Spleen (tissue), 11 donors: Measurements from ENCODE around the gene RAD9B. TPM values are rescaled to one million over a fixed set of nuclear protein-coding genes. Genes with fewer than 3 reads are reported as not detected.
"Not testable (repeated sequence)": the region's sequence is repeated elsewhere in the genome, so short reads cannot be mapped to it uniquely, and the experiment has no call there.

Source experiments
- DNase-seq: peaks from one replicate; pipeline ENCODE4 v3.0.0-alpha.2; 2020
- H3K27ac ChIP-seq, 8 donors: fragments of 200-600 bp; sonication (generic) in 7 of 8; 1 replicate in 4 of 8; 2 replicates in 4 of 8; pipeline versions ENCODE4 v1.5.0 to v1.8.0; 2016 to 2021; ENCODE audit warnings: inconsistent platforms in 4 of 8, mild to moderate bottlenecking in 4 of 8, moderate library complexity in 1 of 8
- H3K27me3 ChIP-seq, 7 donors: fragments of 200-600 bp; sonication (generic) in 6 of 7; replicated peaks in 1 of 7; 1 replicate in 4 of 7; 2 replicates in 3 of 7; pipeline versions ENCODE4 v1.5.0 to v1.8.0; 2016 to 2021; ENCODE audit warnings: inconsistent platforms in 3 of 7, mild to moderate bottlenecking in 1 of 7
- H3K36me3 ChIP-seq, 6 donors: fragments of 200-600 bp; sonication (generic) in 5 of 6; 1 replicate in 4 of 6; 2 replicates in 2 of 6; pipeline versions ENCODE4 v1.5.0 to v1.8.0; 2016 to 2021; ENCODE audit warnings: inconsistent platforms in 2 of 6
- H3K4me1 ChIP-seq, 6 donors: fragments of 200-600 bp; sonication (generic) in 5 of 6; 1 replicate in 3 of 6; 2 replicates in 3 of 6; pipeline versions ENCODE4 v1.5.0 to v1.8.0; 2016 to 2021; ENCODE audit warnings: inconsistent platforms in 3 of 6
- H3K4me3 ChIP-seq, 8 donors: fragments of 200-600 bp; sonication (generic) in 7 of 8; 1 replicate in 4 of 8; 2 replicates in 4 of 8; pipeline versions ENCODE4 v1.5.0 to v1.8.0; 2016 to 2021; ENCODE audit warnings: inconsistent platforms in 4 of 8, mild to moderate bottlenecking in 4 of 8, moderate library complexity in 2 of 8
- H3K9me3 ChIP-seq, 8 donors: fragments of 200-600 bp; sonication (generic) in 7 of 8; 1 replicate in 4 of 8; 2 replicates in 4 of 8; pipeline versions ENCODE4 v1.5.0 to v1.8.0; 2016 to 2021; ENCODE audit warnings: inconsistent platforms in 4 of 8
- POLR2A ChIP-seq, 3 donors: fragments of 450-650 bp; IDR thresholded peaks; one replicate each; pipeline ENCODE4 v1.5.1; 2017; ENCODE audit warnings: antibody characterized with exemption in 3 of 3, mild to moderate bottlenecking in 1 of 3
- POLR2AphosphoS5 ChIP-seq, 3 donors: sonication (generic); formaldehyde crosslinking; IDR thresholded peaks; one replicate each; pipeline ENCODE4 v1.5.1; 2017; ENCODE audit warnings: antibody characterized with exemption in 3 of 3
- WGBS, 5 donors: extraction: QIAGEN DNeasy Blood & Tissue Kit in 3 of 5; methylation state at CpG; one replicate each; pipeline versions ENCODE4 v1.1.5 to v1.1.7; 2013 to 2018; 5-methylcytosine and 5-hydroxymethylcytosine counted together
- intact Hi-C: fragments of 100-400 bp; cut with DNase I; formaldehyde crosslinking; loops from one replicate; pipeline ENCODE4 v1.15.0; 2023; ENCODE audit warnings: low total_unique reads
- polyA plus RNA-seq, 3 donors: library from polyadenylated mRNA; stranded (reverse); fragments of 200-250 nt; gene quantifications; one replicate each; pipeline ENCODE4 v1.2.1, GENCODE V29; 2013
- total RNA-seq, 7 donors: library from RNA; depleted of rRNA in 3 of 7; stranded (reverse); fragments of >200 nt in 3 of 7; fragmentation: NEBNext Ultra II Directional in 4 of 7; extraction: Animal tissue kit (Norgen Biotek cat#: 25700) in 4 of 7; gene quantifications; one replicate each; pipeline versions ENCODE4 v1.1.0 to v1.2.1, GENCODE V29; 2016 to 2021
- TF ChIP-seq, protein P1 (sequence below), 11 experiments: fragments of 200-600 bp in 7 of 11; fragments of 450-650 bp in 4 of 11; sonication (generic) in 4 of 11; IDR thresholded peaks in 8 of 11; conservative IDR thresholded peaks in 3 of 11; 1 replicate in 7 of 11; 2 replicates in 4 of 11; pipeline versions ENCODE4 v1.4.0 to v1.8.0; 2016 to 2021; ENCODE audit warnings: antibody characterized with exemption in 11 of 11, inconsistent platforms in 4 of 11, mild to moderate bottlenecking in 1 of 11
- donor health status: healthy with polysubstance abuse.
- donor health status: DM: no; HTN: no; CAD: no; lungs with moderate emphysema.
- donor health status: DM: no; HTN: no; CAD: no.
- donor health status: Bipolar disorder and iron deficiency.
- donor health status: healthy.
- donor health status: DM: no; HTN: no; CAD: no.
- donor health status: DM: yes; HTN: yes; CAD: no.

The RAD9B gene
- total and polyA plus RNA-seq, 10 donors, result 0.35 to 2.2 (median 1.2) TPM

DNA sequence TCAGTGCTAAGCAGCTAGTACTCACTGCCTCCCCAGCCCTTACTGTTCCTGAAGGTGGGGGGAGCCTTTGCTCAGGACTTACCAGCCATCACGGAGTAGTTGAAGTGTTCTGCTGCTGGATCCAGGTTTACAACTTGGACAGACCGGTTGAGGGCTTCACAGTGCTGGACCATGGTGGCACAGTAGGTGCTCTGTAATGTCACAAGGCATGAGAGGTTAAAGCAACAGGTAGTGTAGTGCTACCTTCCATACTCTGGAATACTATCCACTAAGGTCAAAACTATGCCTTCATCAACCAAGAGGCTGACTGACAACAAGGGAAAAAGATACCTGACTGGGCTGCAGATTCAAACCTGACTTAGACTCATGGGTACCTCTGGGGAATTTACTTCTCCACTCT lies 37.1 kb upstream of the RAD9B start:
- intact Hi-C loops, result no loop called here
- H3K27me3 ChIP-seq, result no peaks in the 10 kb centered on the region
- TF ChIP-seq POLR2A (IDR thresholded peaks at IDR 0.05) (no peak), POLR2AphosphoS5 (IDR thresholded peaks at IDR 0.05) (no peak)
- TF ChIP-seq, protein P1, sequence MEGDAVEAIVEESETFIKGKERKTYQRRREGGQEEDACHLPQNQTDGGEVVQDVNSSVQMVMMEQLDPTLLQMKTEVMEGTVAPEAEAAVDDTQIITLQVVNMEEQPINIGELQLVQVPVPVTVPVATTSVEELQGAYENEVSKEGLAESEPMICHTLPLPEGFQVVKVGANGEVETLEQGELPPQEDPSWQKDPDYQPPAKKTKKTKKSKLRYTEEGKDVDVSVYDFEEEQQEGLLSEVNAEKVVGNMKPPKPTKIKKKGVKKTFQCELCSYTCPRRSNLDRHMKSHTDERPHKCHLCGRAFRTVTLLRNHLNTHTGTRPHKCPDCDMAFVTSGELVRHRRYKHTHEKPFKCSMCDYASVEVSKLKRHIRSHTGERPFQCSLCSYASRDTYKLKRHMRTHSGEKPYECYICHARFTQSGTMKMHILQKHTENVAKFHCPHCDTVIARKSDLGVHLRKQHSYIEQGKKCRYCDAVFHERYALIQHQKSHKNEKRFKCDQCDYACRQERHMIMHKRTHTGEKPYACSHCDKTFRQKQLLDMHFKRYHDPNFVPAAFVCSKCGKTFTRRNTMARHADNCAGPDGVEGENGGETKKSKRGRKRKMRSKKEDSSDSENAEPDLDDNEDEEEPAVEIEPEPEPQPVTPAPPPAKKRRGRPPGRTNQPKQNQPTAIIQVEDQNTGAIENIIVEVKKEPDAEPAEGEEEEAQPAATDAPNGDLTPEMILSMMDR (IDR thresholded peaks at IDR 0.05 in 8 of 11, conservative IDR thresholded peaks at IDR 0.05 in 3 of 11), result no peak
- no peaks in the 10 kb centered on the region for H3K9me3 ChIP-seq
- H3K4me1 ChIP-seq, result peaks cover 19 to 46% (median 33%) of the 10 kb centered on the region in 6 donors
- DNase-seq, result no peak
- H3K4me3 ChIP-seq, result no peak overlapping the region
- 91 to 100% (median 93%) methylated on average over 1 to 2 of the region's 2 CpGs for WGBS, 5 donors
- no peak overlapping the region for H3K27ac ChIP-seq
- H3K36me3 ChIP-seq, result peaks cover 0 to 55% (median 23%) of the 10 kb centered on the region in 6 donors

- Histone ChIP-seq H3K36me3 (peaks cover 0 to 48% (median 21%) of the 10 kb centered on the region in 6 donors), H3K4me1 (peaks cover 19 to 50% (median 33%) of the 10 kb centered on the region in 6 donors)
- H3K4me3 ChIP-seq, H3K27me3 ChIP-seq, H3K9me3 ChIP-seq, H3K27ac ChIP-seq, DNase-seq, intact Hi-C loops: not testable (repeated sequence)
- WGBS, 5 donors, result 89 to 96% (median 95%) methylated on average over 11 of the region's 11 CpGs
Measured at GRCh38 chr12:110465765-110466164, 36.4 kb upstream of the RAD9B start.

DNA sequence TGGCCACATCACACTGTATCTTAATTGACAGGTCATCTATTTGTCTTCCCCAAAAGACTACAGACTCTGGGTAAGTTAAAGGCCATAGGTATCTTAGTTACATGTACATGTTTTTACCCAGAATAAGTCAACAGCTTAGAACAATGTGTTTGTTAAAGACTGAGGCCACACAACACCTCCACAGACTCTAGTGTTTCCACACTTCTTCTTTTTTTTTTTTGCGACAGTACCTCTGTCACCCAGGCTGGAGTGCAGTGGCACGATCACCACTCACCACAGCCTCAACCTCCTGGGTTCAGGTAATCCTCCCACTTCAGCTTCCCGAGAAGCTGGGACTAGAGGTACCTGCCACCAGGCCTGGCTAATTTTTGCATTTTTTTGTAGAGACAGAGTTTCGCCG lies 35.3 kb upstream of the RAD9B start:
- WGBS, 5 donors, result 65 to 77% (median 68%) methylated on average over 5 of the region's 5 CpGs
- no peaks in the 10 kb centered on the region for H3K9me3 ChIP-seq
- H3K27ac ChIP-seq, result peak overlapping the region in 2 of 8 donors; percentile 91 to 96
- no peaks in the 10 kb centered on the region for H3K27me3 ChIP-seq
- H3K4me1 ChIP-seq, result peaks cover 19 to 46% (median 32%) of the 10 kb centered on the region in 6 donors
- peak overlapping the region in 4 of 8 donors; percentile 78 to 93 (median 88) for H3K4me3 ChIP-seq
- peaks cover 0 to 38% (median 19%) of the 10 kb centered on the region in 6 donors for H3K36me3 ChIP-seq
- intact Hi-C loops, result no loop called here
- DNase-seq, result no peak
- TF ChIP-seq POLR2AphosphoS5 (IDR thresholded peaks at IDR 0.05) (no peak), POLR2A (IDR thresholded peaks at IDR 0.05) (no peak)
- TF ChIP-seq, protein P1 (IDR thresholded peaks at IDR 0.05 in 8 of 11, conservative IDR thresholded peaks at IDR 0.05 in 3 of 11), result no peak

DNA sequence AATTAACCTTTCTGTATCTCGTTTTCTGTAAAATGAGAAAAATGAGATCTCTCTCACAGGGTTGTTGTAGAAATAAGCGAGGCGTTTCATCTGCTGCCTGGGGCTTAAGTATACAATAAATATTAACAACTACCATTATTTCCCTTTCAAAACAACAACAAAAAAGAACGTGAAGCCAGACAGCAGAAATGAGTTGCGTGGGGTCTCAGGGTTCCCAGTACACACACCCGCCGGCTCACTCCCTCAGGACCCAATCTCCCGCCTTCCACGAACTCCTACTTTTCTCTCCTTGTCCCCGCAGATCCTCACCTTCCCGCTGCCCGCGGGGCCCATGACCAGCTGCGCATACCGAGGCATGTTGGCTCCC lies 34.3 kb upstream of the RAD9B start:
- TF ChIP-seq, protein P1 (IDR thresholded peaks at IDR 0.05 in 8 of 11, conservative IDR thresholded peaks at IDR 0.05 in 3 of 11), result no peak
- TF ChIP-seq POLR2AphosphoS5 (IDR thresholded peaks at IDR 0.05) (no peak), POLR2A (IDR thresholded peaks at IDR 0.05) (no peak)
- Histone ChIP-seq H3K36me3 (peaks cover 0 to 27% (median 14%) of the 10 kb centered on the region in 6 donors), H3K27me3 (no peaks in the 10 kb centered on the region), H3K27ac (peak overlapping the region; percentile 50 to 97 (median 93)), H3K4me1 (peaks cover 19 to 42% (median 31%) of the 10 kb centered on the region in 6 donors), H3K4me3 (peak overlapping the region; percentile 78 to 97 (median 94)), H3K9me3 (no peaks in the 10 kb centered on the region)
- WGBS, 5 donors, result 0 to 1% (median 0%) methylated on average over 15 of the region's 15 CpGs
- intact Hi-C loops, result no loop called here
- no peak for DNase-seq
